Upper lobe of left lung (tissue), 4 donors: Measurements from ENCODE around the gene TAF1D.

Experiments
- CTCF ChIP-seq, 6 experiments: fragments of 450-650 bp in 4 of 6; fragments of 200-600 bp in 2 of 6; sonication (generic) in 2 of 6; IDR thresholded peaks; one replicate each; pipeline ENCODE4 v1.5.1; 2016 to 2019; ENCODE audit warnings: antibody characterized with exemption in 6 of 6
- POLR2A ChIP-seq, 4 donors: fragments of 450-650 bp; IDR thresholded peaks; one replicate each; pipeline ENCODE4 v1.5.1; 2016 to 2017; ENCODE audit warnings: antibody characterized with exemption in 4 of 4, mild to moderate bottlenecking in 2 of 4

- TF ChIP-seq POLR2A (IDR thresholded peaks at IDR 0.05) = no peak
- TF ChIP-seq CTCF (IDR thresholded peaks at IDR 0.05) = no peak
Measured at GRCh38 chr11:93766504-93766903, 25.2 kb upstream of the TAF1D start.
